GM12874 (cell line): ENCODE results near the gene VPS35L.

Source experiments
- TF ChIP-seq, protein P1 (sequence below): IDR thresholded peaks from 2 replicates; pipeline ENCODE4 v1.5.1; 2011; ENCODE audit warnings: low read depth, mild to moderate bottlenecking, control low read depth, low read length, moderate library complexity; ENCODE audit not compliant: insufficient read depth

The VPS35L gene

DNA sequence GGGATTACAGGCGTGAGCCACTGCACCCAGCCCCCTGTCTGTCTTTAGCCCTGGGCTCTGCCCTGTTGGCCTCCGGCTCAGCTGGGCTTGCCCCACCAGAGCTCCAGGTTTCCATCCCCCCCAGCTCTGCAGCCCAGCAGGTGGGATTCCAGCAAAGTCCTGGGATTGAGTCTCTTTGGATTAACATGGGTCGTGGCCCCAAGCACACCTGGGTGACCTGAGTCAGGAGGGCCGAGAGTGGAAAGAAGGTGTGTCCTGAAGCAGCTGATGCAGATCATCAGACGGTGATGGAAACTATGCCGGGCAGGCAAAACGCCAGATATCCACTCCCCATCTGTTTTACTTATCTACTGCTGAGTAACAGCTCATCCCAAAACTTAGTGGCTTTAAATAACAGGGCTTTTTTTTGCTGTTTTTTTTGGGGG lies 90.1 kb downstream of the VPS35L start:
- TF ChIP-seq, protein P1, sequence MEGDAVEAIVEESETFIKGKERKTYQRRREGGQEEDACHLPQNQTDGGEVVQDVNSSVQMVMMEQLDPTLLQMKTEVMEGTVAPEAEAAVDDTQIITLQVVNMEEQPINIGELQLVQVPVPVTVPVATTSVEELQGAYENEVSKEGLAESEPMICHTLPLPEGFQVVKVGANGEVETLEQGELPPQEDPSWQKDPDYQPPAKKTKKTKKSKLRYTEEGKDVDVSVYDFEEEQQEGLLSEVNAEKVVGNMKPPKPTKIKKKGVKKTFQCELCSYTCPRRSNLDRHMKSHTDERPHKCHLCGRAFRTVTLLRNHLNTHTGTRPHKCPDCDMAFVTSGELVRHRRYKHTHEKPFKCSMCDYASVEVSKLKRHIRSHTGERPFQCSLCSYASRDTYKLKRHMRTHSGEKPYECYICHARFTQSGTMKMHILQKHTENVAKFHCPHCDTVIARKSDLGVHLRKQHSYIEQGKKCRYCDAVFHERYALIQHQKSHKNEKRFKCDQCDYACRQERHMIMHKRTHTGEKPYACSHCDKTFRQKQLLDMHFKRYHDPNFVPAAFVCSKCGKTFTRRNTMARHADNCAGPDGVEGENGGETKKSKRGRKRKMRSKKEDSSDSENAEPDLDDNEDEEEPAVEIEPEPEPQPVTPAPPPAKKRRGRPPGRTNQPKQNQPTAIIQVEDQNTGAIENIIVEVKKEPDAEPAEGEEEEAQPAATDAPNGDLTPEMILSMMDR = no peak

- TF ChIP-seq, protein P1 = no peak
These were observed 94.5 kb downstream of the VPS35L start for GRCh38 chr16:19649980-19650379.

DNA sequence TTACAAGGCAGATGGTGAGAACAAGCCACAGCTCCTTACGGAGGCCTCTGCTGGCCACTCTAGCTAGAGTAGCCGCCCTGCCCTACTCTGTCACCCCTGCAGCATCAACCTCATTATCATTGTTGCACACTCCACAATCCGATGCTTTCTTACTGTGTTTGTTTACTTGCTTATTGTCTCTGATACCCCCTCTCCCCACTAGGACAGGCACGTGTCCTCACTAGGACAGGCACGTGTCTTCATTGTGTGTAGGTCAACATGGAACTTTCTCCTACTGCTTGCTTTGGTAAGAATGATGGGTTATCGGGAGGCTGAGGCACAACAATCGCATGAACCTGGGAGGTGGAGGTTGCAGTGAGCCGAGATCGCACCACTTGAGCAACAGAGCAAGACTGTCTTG lies 98.6 kb downstream of the VPS35L start:
- TF ChIP-seq, protein P1 = no peak

DNA sequence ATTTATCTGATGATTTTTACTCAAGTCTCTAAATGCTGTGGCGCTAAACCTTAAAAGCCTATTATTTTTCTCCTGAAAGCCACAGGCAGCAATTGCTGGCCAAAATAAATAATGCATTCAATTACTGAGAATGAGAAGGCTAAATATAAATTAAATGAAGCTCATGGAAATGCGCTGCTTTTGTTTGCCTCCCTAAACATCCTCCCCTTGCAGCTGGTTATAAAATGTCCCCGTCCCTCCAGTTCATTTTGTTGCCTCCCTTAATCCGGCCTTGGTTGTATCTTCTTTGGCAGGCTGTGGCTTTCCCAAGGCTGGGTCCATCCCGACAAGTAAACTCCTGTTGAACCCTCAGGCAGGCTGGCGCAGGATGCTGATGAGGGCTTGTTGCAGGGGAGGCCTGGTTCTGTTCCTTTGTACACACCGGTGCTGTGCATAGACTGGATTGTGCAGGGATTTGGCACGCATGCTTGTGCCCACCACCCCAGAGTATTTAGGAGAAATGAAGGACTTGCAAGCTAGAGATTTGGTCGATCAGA lies 99.8 kb downstream of the VPS35L start:
- TF ChIP-seq, protein P1 = no peak

DNA sequence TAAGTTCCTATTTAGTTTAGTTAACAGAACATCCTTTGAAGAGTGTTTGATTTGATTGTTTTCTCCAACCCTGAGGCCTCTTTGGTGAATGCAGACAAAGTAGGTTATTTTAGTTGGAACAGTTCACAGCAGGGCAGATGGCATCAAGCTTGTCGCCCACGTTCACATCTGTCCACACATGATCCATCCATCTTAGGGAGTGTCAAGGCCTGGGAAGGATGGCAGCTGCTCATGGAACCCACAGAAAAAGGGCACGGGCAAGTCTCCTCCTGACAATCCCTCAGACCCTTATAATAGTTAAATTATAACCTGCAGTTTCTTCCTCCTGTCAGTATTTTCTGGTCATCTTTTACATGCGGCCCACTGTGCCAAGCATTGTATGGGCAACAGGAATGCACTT lies 102.3 kb downstream of the VPS35L start:
- TF ChIP-seq, protein P1 = no peak

GRCh38 chr16:19659554-19659953 lies 104.1 kb downstream of the VPS35L start:
- TF ChIP-seq, protein P1 = no peak

- TF ChIP-seq, protein P1 = no peak
These were observed 104.9 kb downstream of the VPS35L start for GRCh38 chr16:19660432-19660831.
